GM12878 (cell line): ENCODE data around the gene MGST3. TPM values are rescaled to one million over a fixed set of nuclear protein-coding genes. Genes with fewer than 3 reads are reported as not detected.

Experiments
- ATF3 ChIP-seq: IDR thresholded peaks from 2 replicates; pipeline ENCODE4 v1.6.1; 2011; ENCODE audit warnings: low read depth, mild to moderate bottlenecking, low read length, moderate library complexity, borderline replicate concordance; ENCODE audit errors: extremely low read depth
- NFYB ChIP-seq: IDR thresholded peaks from 2 replicates; pipeline ENCODE4 v1.6.1; 2011; ENCODE audit warnings: low read depth, mild to moderate bottlenecking, low read length, improper control_type of control experiment, moderate library complexity; ENCODE audit not compliant: insufficient read depth
- PAX5 ChIP-seq: IDR thresholded peaks from 2 replicates; pipeline ENCODE4 v1.6.1; 2011; ENCODE audit warnings: low read depth, low read length, borderline replicate concordance
- RUNX3 ChIP-seq: IDR thresholded peaks from 2 replicates; pipeline ENCODE4 v1.6.1; 2012; ENCODE audit warnings: low read length, inconsistent platforms
- SIN3A ChIP-seq: IDR thresholded peaks from 2 replicates; pipeline ENCODE4 v1.6.1; 2012; ENCODE audit warnings: low read depth, low read length, improper control_type of control experiment
- ZNF592 ChIP-seq: fragments of 450-650 bp; IDR thresholded peaks from 2 replicates; pipeline ENCODE4 v1.6.1; 2017; ENCODE audit warnings: mild to moderate bottlenecking, moderate library complexity
- polyA plus RNA-seq, 11 experiments: library from polyadenylated mRNA; depleted of rRNA in 4 of 11; unstranded in 6 of 11; stranded (reverse) in 5 of 11; fragments of >200 nt; fragmentation: Nextera tagmentation in 4 of 11; fragmentation: Illumina TruSeq in 1 of 11; extraction: Ambion mirVana in 4 of 11; extraction: Trizol in 1 of 11; gene quantifications; 1 replicate in 1 of 11; 2 replicates in 10 of 11; pipeline versions ENCODE4 v1.2.1 to v1.2.3, GENCODE V29; 2011 to 2016; ENCODE audit warnings: inconsistent platforms in 2 of 11, missing spikeins in 2 of 11, low read depth in 1 of 11
- total RNA-seq, 4 experiments: library from RNA; depleted of rRNA in 3 of 4; stranded (reverse); fragments of >200 nt in 3 of 4; fragmentation: Illumina TruSeq in 1 of 4; extraction: Trizol in 1 of 4; gene quantifications; 2 replicates each; pipeline versions ENCODE4 v1.2.1 to v1.2.3, GENCODE V29; 2013 to 2021
- TF ChIP-seq, protein P1 (sequence below): IDR thresholded peaks from 2 replicates; pipeline ENCODE4 v1.6.1; 2011; ENCODE audit warnings: borderline replicate concordance, low read depth, mild to moderate bottlenecking, moderate library complexity, low read length; ENCODE audit not compliant: insufficient read depth, poor library complexity, severe bottlenecking

MGST3 gene
- total and polyA plus RNA-seq, 10 of the 15 experiments (the other 5 are each of a cell fraction or from before 2014, with no cell fraction given), result 37.3 to 145 (median 68.8) TPM

GRCh38 chr1:165592945-165593823, 37.9 kb upstream of the MGST3 start (continued):
- TF ChIP-seq ZNF592, result no peak
- TF ChIP-seq SIN3A, result no peak
- no peak for TF ChIP-seq ATF3
- no peak for TF ChIP-seq RUNX3
- no peak for TF ChIP-seq PAX5
- TF ChIP-seq NFYB, result no peak
- TF ChIP-seq, protein P1, sequence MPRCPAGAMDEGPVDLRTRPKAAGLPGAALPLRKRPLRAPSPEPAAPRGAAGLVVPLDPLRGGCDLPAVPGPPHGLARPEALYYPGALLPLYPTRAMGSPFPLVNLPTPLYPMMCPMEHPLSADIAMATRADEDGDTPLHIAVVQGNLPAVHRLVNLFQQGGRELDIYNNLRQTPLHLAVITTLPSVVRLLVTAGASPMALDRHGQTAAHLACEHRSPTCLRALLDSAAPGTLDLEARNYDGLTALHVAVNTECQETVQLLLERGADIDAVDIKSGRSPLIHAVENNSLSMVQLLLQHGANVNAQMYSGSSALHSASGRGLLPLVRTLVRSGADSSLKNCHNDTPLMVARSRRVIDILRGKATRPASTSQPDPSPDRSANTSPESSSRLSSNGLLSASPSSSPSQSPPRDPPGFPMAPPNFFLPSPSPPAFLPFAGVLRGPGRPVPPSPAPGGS, result no peak
